HG03159 (cell line): ENCODE results near the gene AP3D1.
"Not testable (repeated sequence)": the region's sequence is repeated elsewhere in the genome, so short reads cannot be mapped to it uniquely, and the experiment has no call there.

ENCODE experiments used
- ATAC-seq: cut with Tn5 transposase; IDR thresholded peaks from one replicate; pipeline ENCODE4 v1.9.1; 2021; ENCODE audit warnings: mild to moderate bottlenecking, moderate library complexity; ENCODE audit not compliant: unreplicated experiment

Gene AP3D1

DNA sequence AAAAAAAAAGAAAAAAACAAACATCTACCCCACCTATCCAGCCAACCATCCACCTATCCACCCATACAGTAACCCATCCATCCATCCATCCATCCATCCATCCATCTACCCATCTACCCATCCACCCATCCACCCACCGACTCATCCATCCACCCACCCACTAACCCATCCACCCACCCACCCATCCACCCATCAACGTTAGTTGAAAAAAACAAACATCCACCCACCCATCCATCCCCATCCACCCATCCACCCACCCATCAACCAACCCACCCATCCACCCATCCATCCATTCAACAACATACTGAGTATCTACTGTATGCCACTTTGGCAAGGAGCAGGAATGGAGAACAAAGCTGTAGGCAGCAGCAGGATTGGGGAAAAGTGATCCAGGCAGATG is 6.1 kb upstream of the AP3D1 start:
- ATAC-seq, result no peak

DNA sequence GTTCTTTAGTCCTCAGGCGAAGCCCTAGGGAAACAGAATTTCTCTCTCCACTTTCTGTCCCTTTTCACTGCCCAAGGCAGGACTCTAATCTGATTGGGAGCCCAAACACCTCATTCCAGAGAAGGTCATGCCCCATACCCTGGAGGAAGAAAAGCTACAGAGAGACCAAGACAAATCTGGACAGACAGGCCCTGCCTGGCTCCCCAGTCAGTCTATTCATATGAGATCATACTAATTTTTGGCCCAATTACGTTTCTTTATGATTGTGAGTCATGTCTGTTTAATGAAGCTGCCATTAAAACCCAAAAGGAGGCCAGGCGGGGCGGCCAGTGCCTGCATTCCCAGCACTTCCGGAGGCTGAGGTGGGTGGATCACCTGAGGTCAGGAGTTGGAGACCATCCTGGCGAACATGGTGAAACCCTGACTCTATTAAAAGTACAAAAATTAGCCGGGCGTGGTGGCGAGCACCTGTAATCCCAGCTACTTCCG is 3.3 kb upstream of the AP3D1 start:
- no peak for ATAC-seq

DNA sequence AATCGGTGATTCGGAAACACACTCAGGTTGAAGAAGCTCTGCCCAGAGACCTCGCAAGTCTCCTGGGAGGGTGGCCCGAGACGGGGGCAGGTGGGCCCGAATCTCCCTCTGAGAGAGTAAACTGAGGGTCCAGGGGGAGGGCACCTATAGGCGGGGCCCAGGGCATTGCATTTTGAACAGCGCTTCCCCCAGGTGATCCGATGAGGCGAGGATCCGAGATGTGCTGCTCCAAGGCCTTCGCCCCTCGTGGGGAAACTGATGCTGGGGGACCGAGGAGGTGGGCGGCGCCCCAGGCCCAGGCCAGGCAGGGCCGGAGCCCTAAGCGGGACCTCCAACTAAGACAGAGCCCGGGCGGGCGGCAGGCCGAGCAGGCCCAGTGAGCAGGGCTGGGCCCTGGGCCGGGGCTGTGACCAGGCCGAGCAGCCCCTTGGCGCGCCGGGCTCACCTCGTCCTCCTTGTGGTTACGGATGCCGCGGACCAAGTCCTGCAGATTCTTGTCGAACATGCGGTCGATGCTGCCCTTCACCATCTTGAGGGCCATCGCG is 500 bp downstream of the AP3D1 start:
- ATAC-seq, result peak; percentile 10

DNA sequence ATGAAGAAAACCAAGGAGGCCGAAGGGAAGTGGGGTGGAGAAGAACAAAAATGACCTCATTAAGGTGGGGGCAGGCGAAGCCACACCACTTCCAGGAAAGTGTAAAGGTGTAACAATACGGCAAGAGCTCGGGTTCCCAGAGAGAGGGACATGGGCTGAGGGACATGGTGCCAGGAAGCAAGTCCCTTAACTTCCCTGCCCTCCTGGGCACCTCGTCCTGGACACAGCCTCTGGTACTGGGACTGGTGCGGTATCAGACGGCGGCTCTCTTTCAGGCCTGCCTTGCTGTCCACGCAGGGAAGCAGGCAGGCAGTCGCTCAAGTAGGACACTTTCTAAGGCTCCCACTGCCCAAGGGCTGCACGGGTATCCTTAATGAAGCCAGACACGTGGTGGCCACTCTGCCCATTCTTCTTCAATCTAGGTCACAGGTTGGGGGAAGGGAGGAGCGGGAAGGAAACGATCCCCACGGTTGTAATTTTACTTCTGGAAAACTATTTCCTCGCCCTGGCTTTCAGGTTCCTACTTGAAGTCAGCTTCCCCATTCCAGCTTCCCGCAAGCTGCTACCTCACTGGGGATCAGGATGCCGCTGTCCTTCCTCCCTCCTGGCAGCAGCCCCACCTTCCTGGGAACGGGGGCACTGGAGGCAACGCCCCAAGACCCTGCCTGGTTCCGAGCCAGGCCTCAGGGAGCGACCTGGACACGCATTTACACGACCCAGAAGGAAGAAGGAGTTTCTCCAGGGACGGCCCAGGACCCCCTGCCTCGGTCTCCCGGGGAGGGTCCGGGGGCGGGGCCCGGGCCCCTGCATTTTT is 1.2 kb downstream of the AP3D1 start:
- ATAC-seq, result no peak

DNA sequence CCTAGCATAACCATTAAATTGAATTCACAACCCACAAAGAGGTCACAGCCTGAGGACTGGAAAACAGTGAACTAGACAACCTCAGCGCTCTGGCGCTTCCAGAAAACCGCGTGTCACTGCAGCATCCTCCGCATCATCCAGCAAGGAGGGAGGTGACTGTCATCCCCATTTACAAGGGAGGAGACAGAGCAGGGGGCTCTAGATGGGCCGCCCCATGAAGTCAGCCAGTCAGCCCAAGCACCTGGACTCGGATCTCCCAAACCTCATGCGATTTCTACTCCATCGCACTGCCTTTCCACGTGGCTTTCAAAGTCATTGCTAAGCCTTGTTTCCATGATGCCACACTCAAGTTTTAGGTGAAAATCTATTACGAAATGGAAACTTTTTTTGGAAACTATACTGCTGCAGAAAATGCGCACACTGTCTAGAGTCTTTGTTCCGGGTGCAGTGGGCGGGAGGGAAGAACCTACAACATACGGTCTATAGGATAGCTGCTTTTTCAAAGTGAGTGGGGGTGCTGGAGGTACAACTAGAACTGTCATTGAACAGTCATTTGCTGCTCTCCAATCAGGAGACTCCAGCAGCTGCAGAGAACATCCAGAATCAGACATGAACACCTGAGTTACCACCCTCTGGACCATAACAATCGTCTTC is 2.8 kb downstream of the AP3D1 start:
- ATAC-seq, result no peak

DNA sequence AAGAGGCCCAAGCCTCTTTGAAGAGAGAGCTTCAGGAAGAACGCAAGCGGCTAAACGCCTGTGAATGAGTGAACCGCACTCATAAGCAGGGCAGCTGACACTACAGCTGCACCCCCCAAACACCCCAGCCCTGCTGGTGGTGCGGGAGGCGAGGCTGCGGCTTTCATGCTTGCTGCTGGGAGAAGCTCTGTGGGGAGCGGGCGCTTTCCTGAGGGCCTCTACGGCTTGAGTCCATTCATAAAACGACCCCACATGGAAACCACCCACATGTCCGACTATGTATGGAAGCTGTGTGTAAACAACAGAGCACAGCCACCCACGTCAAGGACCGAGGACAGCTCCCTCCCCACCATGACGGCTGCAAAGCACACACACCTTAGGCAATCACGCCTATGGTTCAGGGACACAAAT is 5.5 kb downstream of the AP3D1 start:
- ATAC-seq, result no peak

DNA sequence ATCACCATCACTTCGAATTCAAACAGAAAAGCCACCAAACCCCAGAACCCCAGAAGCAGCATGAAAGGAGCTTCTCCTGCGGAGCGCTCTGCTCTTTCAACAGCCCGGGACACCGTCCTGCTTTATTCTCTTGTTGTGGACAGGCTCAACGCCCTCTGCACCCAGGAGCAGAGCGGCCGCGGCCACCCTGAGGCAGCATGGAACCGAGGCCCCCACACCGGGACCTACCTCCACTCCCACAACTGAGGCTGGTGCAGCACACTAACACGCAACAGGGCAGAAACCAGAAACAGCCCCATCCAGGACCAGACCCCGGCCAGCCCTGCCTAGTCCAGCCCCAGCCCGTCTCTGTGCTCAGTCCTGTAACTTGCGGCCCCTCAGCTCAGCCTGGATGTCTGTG is 7.2 kb downstream of the AP3D1 start:
- ATAC-seq, result no peak

DNA sequence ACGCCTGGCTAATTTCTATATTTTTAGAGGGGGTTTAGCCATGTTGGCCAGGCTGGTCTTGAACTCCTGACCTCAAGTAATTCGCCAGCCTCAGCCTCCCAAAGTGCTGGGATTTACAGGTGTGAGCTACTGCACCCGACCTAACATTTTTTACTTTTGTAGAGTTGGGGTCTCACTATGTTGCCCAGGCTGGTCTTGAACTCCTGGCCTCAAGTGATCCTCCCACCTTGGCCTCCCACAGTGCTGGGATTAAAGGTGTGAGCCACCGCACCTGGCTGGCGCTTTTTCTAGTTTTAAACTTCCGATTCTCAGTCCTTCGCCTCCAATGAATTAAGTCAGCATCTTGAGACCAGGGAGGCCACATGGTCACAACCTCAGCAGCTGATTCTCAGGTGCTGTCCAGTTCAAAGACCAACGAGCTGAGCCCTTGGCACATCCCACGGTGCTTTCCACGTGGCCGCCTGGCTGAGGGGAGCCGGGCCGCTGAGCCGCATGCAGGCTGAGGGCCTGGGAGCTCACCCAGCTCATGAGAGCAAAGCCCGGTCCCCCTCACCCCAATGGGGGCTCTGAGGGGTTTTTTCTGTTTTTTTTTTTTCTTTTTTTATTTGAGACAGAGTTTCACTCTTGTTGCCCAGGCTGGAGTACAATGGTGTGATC is 9.1 kb downstream of the AP3D1 start:
- no peak for ATAC-seq

DNA sequence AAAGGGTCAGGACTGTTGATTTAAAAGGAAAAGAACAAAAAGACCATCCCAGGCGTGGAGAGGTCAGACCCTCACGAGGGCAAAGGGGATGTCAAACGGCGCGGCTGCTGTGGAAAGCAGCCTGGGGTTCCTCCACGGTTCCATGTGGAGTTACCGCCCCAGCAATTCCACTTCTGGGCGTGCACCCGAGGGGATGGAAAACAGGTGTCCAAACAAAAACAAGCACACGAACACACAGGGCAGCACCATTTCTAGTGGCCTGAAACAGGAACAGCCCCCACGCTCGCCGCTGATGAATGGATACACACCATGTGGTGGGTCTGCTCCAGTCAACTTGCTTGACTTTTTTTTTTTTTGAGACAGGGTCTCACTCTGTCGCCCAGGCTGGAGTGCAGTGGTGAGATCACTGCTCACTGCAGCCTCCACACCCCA is 11.2 kb downstream of the AP3D1 start:
- no peak for ATAC-seq

DNA sequence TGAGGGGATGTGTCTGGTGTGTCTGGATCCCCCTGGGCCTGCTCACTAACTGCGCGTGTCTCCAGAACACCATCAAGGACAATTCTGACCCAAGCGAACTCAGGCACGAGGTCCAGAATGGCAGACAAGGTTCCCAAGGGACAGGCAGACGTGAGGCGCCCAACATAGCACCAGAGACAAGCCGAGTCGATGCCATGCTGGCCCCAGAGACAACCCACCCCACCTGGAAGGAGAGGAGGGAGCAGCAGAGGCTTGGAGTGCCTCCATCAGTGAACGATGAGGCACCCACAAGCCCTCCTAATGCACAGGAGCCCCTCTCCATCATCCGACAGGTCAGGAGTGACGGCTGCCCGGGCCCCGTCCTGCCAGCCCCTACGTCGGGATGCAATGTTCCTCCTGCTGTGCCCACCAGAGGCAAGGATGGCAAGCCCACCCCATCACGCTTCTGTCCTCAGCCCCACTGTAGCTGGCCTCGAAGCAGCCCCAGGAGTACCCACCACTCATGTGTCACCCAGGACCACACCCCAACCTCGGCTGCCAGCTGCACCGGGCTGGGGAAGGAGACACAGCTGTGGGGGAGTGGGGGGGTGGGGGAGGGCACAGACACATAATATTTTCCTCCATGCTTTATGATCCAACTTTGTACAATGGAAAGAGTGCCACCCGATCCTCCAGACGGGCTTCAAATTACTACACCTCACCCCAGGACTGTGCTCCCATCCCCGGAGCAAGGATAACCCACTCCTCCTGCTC is 11.8 kb downstream of the AP3D1 start:
- no peak for ATAC-seq

DNA sequence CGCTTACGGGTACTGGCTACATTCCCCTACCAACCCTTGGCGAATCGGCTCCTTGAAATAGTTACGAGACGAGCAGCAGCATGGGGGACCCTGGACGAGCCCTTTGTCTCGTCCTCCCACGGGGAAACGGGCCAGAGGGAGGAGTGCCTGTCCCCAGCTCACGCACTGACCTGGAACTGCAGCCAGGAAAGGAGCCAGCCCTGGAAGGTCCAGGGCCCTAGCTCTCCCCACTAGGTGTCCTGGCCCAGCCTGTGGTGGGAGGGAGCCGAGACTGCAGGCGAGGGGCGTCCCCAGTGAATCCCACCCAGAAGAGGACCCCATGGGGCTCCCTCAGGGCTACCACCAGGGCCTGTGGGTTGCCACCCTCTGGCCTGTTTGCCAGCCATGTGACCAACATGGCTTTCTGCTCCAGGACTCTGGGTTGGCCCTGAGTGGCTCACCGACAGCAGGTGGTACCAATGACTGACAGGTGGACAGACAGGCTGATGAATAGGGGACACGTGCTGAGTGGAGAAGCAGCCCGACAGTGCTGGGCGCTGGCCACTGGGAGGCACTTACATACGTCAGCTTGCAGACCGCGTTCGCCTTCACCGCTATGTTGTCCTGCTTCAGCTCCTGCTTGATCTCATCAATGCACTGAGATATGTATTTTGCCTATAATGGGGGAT is 13.2 kb downstream of the AP3D1 start:
- ATAC-seq, result no peak

DNA sequence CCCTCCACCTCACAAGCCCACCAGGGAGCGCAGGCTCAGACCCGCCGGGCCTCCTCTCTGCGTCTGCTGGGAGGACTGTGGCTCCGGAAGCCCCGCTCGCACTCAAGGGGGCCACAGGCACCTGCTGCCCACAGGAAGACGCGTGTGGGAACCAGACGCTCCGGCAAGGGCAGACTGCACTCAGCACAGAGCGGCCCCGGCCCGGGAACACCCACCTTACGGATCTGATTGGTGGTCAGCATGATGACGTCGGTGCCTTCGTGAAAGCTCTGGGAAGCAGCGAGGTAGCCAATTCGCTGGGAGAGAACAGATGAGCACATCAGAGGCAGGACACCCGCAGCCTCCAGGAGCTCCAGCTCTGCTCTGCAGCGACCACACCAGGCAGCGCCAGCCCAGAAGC is 14.6 kb downstream of the AP3D1 start:
- ATAC-seq, result no peak

DNA sequence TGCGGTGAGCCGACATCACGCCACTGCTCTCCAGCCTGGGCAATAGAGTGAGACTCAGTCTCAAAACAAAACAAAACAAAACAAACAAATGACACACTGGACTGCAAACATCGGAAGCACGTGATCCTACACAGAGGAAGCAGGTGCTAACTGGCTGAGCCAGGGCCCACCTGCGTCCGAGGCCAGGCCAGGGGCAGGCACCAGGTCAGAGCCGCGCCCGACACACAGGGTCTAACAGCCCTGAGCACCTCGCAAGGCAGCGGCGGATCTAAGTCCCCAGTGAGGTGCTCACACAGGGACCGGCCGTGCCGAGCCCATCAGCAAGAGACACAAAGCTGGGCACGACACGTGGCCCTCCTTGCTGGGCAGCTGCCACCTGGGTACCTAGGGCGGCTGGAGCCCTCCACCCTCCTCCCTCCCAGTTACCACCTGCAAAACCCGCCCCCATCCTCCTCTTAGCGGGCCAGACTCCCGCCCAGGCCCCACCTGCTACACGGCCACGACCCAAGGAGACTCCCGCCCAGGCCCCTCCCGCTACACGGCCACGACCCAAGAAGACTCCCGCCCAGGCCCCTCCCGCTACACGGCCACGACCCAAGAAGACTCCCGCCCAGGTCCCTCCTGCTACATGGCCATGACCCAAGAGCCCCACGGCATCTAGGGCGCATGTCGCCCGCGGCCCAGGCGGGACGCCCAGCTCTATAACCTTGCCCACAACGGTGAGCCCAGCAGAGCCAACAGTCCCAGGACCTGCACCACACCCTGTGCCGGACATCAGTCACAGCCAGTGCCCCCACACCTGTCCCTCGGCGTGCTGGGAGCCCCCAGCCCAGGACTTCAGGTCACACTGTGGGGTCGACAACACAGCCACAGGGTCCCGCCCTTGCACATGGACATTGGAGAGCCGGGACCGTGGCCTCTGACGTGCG is 15.6 kb downstream of the AP3D1 start:
- ATAC-seq, result no peak

DNA sequence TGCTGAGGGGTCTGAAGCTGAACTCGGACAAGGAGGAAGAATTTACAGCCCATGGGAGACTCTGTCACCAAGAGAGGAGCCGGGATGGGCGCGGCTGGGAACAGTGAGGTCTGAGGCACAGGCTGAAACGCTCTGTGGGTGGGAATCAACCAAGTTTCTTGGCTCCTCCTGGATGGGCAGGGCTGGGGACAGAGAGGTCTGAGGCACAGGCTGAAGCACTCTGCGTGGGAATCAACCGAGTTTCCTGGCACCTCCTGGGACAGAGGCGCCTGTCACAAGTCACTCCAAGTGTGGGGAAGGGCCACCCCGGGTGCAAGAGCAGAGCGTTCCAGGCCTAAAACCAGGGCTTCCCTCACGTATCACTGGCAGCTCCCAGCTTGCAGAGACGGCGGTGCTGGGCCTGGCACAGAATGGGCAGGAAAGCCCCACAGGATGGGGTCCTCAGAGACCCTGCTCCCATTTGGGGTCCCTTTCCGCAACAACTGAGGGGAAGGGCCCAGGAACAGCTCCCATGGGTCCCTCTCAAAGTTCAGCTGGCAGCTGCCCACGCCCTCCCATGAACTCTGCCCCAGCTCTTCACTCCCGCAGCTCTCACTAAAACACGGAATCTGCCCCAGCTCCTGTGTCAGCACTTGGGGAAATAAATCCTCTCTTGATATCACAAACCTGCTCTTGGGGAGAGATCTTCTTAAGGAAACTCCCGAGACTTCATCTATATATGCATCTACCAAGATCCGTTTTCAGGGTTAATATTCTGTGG is 18.5 kb downstream of the AP3D1 start:
- no peak for ATAC-seq

DNA sequence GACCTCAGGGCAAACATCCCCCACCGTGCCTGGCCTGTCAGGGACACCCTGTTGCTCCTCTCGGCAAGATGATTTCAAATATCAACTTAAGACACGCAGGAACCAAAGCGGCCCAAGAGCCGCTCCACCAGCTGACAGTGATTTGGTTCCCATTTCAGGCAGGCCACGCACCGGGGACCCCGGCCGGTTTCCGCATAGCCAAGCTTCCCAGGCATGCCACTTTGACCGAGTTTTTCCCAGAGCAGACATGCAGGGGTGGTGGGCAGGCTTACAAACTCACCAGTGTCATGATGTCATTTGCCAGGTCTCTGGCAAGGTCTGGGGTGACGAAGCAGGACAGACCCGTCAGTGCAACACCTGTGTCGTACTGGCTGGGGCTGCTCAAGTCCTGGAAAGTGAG is 19.2 kb downstream of the AP3D1 start:
- no peak for ATAC-seq

DNA sequence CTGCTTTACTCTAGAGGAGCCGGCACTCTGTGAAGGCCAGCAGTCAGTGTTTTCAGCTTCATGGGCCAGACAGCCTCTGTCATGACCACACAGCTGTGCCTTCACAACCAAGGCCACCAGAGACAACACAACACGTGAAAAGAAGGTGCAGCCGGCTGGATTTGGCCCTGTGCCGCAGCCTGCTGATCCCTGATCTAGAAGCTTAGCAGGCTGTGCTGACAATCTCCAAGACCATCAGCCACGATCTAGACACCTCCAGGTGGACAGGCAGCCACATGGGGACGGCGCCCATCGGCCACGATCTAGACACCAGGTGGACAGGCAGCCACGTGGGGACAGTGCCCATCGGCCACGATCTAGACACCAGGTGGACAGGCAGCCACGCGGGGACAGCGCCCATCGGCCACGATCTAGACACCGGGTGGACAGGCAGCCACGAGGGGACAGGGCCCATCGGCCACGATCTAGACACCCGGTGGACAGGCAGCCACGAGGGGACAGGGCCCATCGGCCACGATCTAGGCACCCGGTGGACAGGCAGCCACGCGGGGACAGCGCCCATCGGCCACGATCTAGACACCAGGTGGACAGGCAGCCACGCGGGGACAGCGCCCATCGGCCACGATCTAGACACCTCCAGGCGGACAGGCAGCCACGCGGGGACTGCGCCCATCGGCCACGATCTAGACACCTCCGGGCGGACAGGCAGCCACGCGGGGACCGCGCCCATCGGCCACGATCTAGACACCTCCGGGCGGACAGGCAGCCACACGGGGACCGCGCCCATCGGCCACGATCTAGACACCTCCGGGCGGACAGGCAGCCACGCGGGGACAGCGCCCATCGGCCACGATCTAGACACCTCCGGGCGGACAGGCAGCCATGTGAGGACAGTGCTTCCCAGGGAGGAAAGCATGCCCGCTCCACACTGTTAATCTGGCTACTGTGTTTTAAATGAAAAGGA is 20.1 kb downstream of the AP3D1 start:
- ATAC-seq, result not testable (repeated sequence)
